ENCODE measurements around the gene SLC12A2. TPM values are rescaled to one million over a fixed set of nuclear protein-coding genes. Genes with fewer than 3 reads are reported as not detected.

The SLC12A2 gene
- total and polyA plus RNA-seq, 2 experiments from 2014 or later: 21.5 to 67.1 TPM

GRCh38 chr5:128192368-128192767, 108.8 kb downstream of the SLC12A2 start:
- DNase-seq (ENCODE audit: low spot score): no peak
- H2AFZ ChIP-seq: no peak overlapping the region
- H3K79me2 ChIP-seq: no peaks in the 10 kb centered on the region
- no peak overlapping the region for H3K4me3 ChIP-seq
- no peaks in the 10 kb centered on the region for H3K27me3 ChIP-seq
- no peaks in the 10 kb centered on the region for H4K20me1 ChIP-seq (ENCODE audit: insufficient read depth, poor library complexity, severe bottlenecking)
- no peaks in the 10 kb centered on the region for H3K36me3 ChIP-seq (replicated peaks; ENCODE audit: insufficient read depth, low read depth)
- WGBS (ENCODE audit: low lambda C conversion rate, missing lambda C conversion rate): 98% methylated on average over 2 of the region's 2 CpGs
- no peak overlapping the region for H3K27ac ChIP-seq
- no peaks in the 10 kb centered on the region for H3K9me2 ChIP-seq (replicated peaks; ENCODE audit: insufficient read depth)
- no peaks in the 10 kb centered on the region for H3K4me1 ChIP-seq (ENCODE audit: insufficient read depth)
- TF ChIP-seq CTCF (IDR thresholded peaks at IDR 0.05; ENCODE audit: poor library complexity): no peak
- TF ChIP-seq EZH2phosphoT487 (IDR thresholded peaks at IDR 0.05; ENCODE audit: low read depth, severe bottlenecking, unreplicated experiment): no peak
- no peak for TF ChIP-seq EZH2 (IDR thresholded peaks at IDR 0.05; ENCODE audit: borderline replicate concordance)
- H3K9me3 ChIP-seq (ENCODE audit: low read depth): no peaks in the 10 kb centered on the region
- H3K4me2 ChIP-seq: no peak overlapping the region

GRCh38 chr5:128193665-128194390, 110.3 kb downstream of the SLC12A2 start:
- DNase-seq (ENCODE audit: low spot score): no peak
- no peak overlapping the region for H3K4me3 ChIP-seq
- no peaks in the 10 kb centered on the region for H3K9me3 ChIP-seq (ENCODE audit: low read depth)
- no peaks in the 10 kb centered on the region for H3K9me2 ChIP-seq (replicated peaks; ENCODE audit: insufficient read depth)
- H3K27me3 ChIP-seq: no peaks in the 10 kb centered on the region
- H3K79me2 ChIP-seq: no peaks in the 10 kb centered on the region
- H3K36me3 ChIP-seq (replicated peaks; ENCODE audit: insufficient read depth, low read depth): no peaks in the 10 kb centered on the region
- peaks cover 12% of the 10 kb centered on the region for H3K4me1 ChIP-seq (ENCODE audit: insufficient read depth)
- H3K27ac ChIP-seq: no peak overlapping the region
- H2AFZ ChIP-seq: no peak overlapping the region
- H3K4me2 ChIP-seq: no peak overlapping the region
- H4K20me1 ChIP-seq (ENCODE audit: insufficient read depth, poor library complexity, severe bottlenecking): no peaks in the 10 kb centered on the region
- no peak for TF ChIP-seq EZH2 (IDR thresholded peaks at IDR 0.05; ENCODE audit: borderline replicate concordance)
- TF ChIP-seq EZH2phosphoT487 (IDR thresholded peaks at IDR 0.05; ENCODE audit: low read depth, severe bottlenecking, unreplicated experiment): no peak
- TF ChIP-seq CTCF (IDR thresholded peaks at IDR 0.05; ENCODE audit: poor library complexity): no peak
- WGBS (ENCODE audit: low lambda C conversion rate, missing lambda C conversion rate): 84% methylated on average over 3 of the region's 3 CpGs

GRCh38 chr5:128195316-128195715, 111.8 kb downstream of the SLC12A2 start:
- H3K27ac ChIP-seq: no peak overlapping the region
- no peaks in the 10 kb centered on the region for H3K36me3 ChIP-seq (replicated peaks; ENCODE audit: insufficient read depth, low read depth)
- H3K79me2 ChIP-seq: no peaks in the 10 kb centered on the region
- H3K9me3 ChIP-seq (ENCODE audit: low read depth): no peaks in the 10 kb centered on the region
- WGBS (ENCODE audit: low lambda C conversion rate, missing lambda C conversion rate): 100% methylated on average over 1 of the region's 1 CpG
- no peak overlapping the region for H2AFZ ChIP-seq
- no peaks in the 10 kb centered on the region for H3K9me2 ChIP-seq (replicated peaks; ENCODE audit: insufficient read depth)
- DNase-seq (ENCODE audit: low spot score): no peak
- no peak overlapping the region for H3K4me2 ChIP-seq
- H3K4me3 ChIP-seq: no peak overlapping the region
- no peaks in the 10 kb centered on the region for H4K20me1 ChIP-seq (ENCODE audit: insufficient read depth, poor library complexity, severe bottlenecking)
- no peaks in the 10 kb centered on the region for H3K27me3 ChIP-seq
- H3K4me1 ChIP-seq (ENCODE audit: insufficient read depth): peaks cover 22% of the 10 kb centered on the region
- TF ChIP-seq CTCF (IDR thresholded peaks at IDR 0.05; ENCODE audit: poor library complexity) (no peak), EZH2phosphoT487 (IDR thresholded peaks at IDR 0.05; ENCODE audit: low read depth, severe bottlenecking, unreplicated experiment) (no peak), EZH2 (IDR thresholded peaks at IDR 0.05; ENCODE audit: borderline replicate concordance) (no peak)

Measured in hepatocyte (in vitro differentiated cells).